Measurements from ENCODE around the gene TSPAN10.

The TSPAN10 gene

GRCh38 chr17:81652906-81653771 is 16.1 kb downstream of the TSPAN10 start:
- Histone ChIP-seq H3K9me3 (no peaks in the 10 kb centered on the region), H3K36me3 (no peaks in the 10 kb centered on the region), H3K27me3 (peaks cover 12% of the 10 kb centered on the region), H3K4me1 (peaks cover 6% of the 10 kb centered on the region; the same call in 1 of the 2 replicates), H3K4me3 (ENCODE audit: low read depth, low read length) (no peak overlapping the region)
- TF ChIP-seq CTCF (IDR thresholded peaks at IDR 0.05; ENCODE audit: low read depth, low read length), result no peak
- no peak for DNase-seq

GRCh38 chr17:81655378-81656117 is 18.6 kb downstream of the TSPAN10 start:
- no peak for TF ChIP-seq CTCF (IDR thresholded peaks at IDR 0.05; ENCODE audit: low read depth, low read length)
- Histone ChIP-seq H3K4me3 (ENCODE audit: low read depth, low read length) (no peak overlapping the region), H3K36me3 (no peaks in the 10 kb centered on the region), H3K9me3 (no peaks in the 10 kb centered on the region), H3K27me3 (no peaks in the 10 kb centered on the region), H3K4me1 (peaks cover 6% of the 10 kb centered on the region; the same call in 1 of the 2 replicates)
- no peak for DNase-seq

DNA sequence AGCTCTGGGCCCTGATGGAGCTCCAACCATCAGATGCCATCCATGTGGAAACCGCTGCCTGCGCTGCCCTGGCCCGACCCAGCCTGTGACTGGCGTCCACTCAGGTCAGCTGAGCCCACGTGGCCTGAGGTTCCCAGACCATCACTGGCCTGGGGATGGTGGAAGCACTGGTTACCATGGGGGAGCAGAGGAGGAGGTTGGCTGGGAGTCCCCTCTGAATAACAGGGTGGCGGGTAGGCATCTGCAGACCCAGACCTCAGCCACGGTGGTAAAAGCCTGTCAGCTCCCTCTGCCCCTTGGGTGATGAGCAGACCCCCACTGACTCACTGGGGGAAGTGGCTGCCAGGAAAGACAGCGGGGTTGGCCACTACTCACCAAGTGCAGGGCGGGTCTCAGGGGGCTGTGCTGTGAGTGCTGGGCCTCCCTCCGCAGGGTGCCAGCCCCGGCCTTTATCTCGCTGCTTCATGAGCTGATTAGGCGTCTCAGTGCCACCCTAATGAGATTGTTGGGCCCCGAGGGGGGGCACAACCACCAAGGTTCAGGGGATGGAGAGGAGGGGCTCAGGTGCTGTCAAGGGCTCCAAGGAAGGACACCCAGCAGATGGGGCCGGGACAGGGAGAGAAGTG is 19.2 kb downstream of the TSPAN10 start, which contains the start of gene PDE6G:
PDE6G (minus strand) TSS at position 425 of the 626 bp plus-strand sequence. CDS start 3,237 bp downstream, outside the sequence.
- Histone ChIP-seq H3K4me3 (ENCODE audit: low read depth, low read length) (no peak within 1 kb of the TSS), H3K9me3 (no peaks in the 10 kb centered on the region), H3K27me3 (no peaks in the 10 kb centered on the region), H3K4me1 (peaks cover 6% of the 10 kb centered on the region; the same call in 1 of the 2 replicates), H3K36me3 (no peaks in the 10 kb centered on the region)
- no peak for DNase-seq
- TF ChIP-seq CTCF (IDR thresholded peaks at IDR 0.05; ENCODE audit: low read depth, low read length), result no peak

- DNase-seq, result no peak
- no peak for TF ChIP-seq CTCF (IDR thresholded peaks at IDR 0.05; ENCODE audit: low read depth, low read length)
- H3K4me3 ChIP-seq (ENCODE audit: low read depth, low read length), result no peak overlapping the region
- no peaks in the 10 kb centered on the region for H3K27me3 ChIP-seq
- H3K9me3 ChIP-seq, result no peaks in the 10 kb centered on the region
- no peaks in the 10 kb centered on the region for H3K36me3 ChIP-seq
- H3K4me1 ChIP-seq, result peaks cover 2% of the 10 kb centered on the region; the same call in 1 of the 2 replicates
These were observed 19.8 kb downstream of the TSPAN10 start for GRCh38 chr17:81656835-81657234.

GRCh38 chr17:81659038-81659437 is 22.0 kb downstream of the TSPAN10 start:
- TF ChIP-seq CTCF (IDR thresholded peaks at IDR 0.05; ENCODE audit: low read depth, low read length), result no peak
- H3K4me3 ChIP-seq (ENCODE audit: low read depth, low read length), result no peak overlapping the region
- H3K36me3 ChIP-seq, result no peaks in the 10 kb centered on the region
- H3K4me1 ChIP-seq, result no peaks in the 10 kb centered on the region
- DNase-seq, result no peak
- H3K9me3 ChIP-seq, result no peaks in the 10 kb centered on the region
- H3K27me3 ChIP-seq, result no peaks in the 10 kb centered on the region
